Dermis blood vessel endothelial cell (primary cell): Measurements from ENCODE around the gene PLA2G15. TPM values are rescaled to one million over a fixed set of nuclear protein-coding genes. Genes with fewer than 3 reads are reported as not detected.

Source experiments
- DNase-seq: peaks from one replicate; pipeline ENCODE4 v3.0.0; 2010
- total RNA-seq: library from RNA; depleted of rRNA; stranded (reverse); fragments of >200 nt; gene quantifications from 2 replicates; pipeline ENCODE4 v1.2.3, GENCODE V29; 2014

The PLA2G15 gene
- total RNA-seq, 1 donor from 2014 or later = 28.6 TPM

GRCh38 chr16:68233085-68233834 lies 11.9 kb upstream of the PLA2G15 start:
- no peak for DNase-seq

GRCh38 chr16:68233835-68234187 lies 11.4 kb upstream of the PLA2G15 start:
- DNase-seq = no peak

- no peak for DNase-seq
These were observed 10.7 kb upstream of the PLA2G15 start for GRCh38 chr16:68234188-68235107.

- DNase-seq = no peak
These were observed 9.9 kb upstream of the PLA2G15 start for GRCh38 chr16:68235108-68235886.

- DNase-seq = no peak
These were observed 9.4 kb upstream of the PLA2G15 start, which contains the start of gene ESRP2 for GRCh38 chr16:68235887-68236136. TSS of gene ESRP2 (minus strand) at chr16:68236127. CDS start at chr16:68236045, 82 bp downstream.

- no peak for DNase-seq
These were observed 8.9 kb upstream of the PLA2G15 start for GRCh38 chr16:68236137-68236825.

GRCh38 chr16:68236826-68237242 lies 8.3 kb upstream of the PLA2G15 start:
- DNase-seq = no peak

GRCh38 chr16:68237243-68238028 lies 7.7 kb upstream of the PLA2G15 start:
- DNase-seq = peak; percentile 98

- DNase-seq = no peak
These were observed 7.2 kb upstream of the PLA2G15 start for GRCh38 chr16:68238029-68238345.

GRCh38 chr16:68242085-68242484 lies 3.1 kb upstream of the PLA2G15 start:
- no peak for DNase-seq

- no peak for DNase-seq
These were observed 2.0 kb upstream of the PLA2G15 start for GRCh38 chr16:68242926-68243858.

GRCh38 chr16:68244481-68244902 lies 681 bp upstream of the PLA2G15 start:
- DNase-seq = no peak

GRCh38 chr16:68246121-68246520 lies 948 bp downstream of the PLA2G15 start:
- no peak for DNase-seq

- no peak for DNase-seq
These were observed 1.5 kb downstream of the PLA2G15 start for GRCh38 chr16:68246666-68247065.

- no peak for DNase-seq
These were observed 2.2 kb downstream of the PLA2G15 start for GRCh38 chr16:68247400-68247799.

- no peak for DNase-seq
These were observed 2.8 kb downstream of the PLA2G15 start for GRCh38 chr16:68247932-68248331.

GRCh38 chr16:68249371-68249770 lies 4.2 kb downstream of the PLA2G15 start:
- DNase-seq = no peak

- no peak for DNase-seq
These were observed 5.8 kb downstream of the PLA2G15 start for GRCh38 chr16:68250951-68251350.

- no peak for DNase-seq
These were observed 6.7 kb downstream of the PLA2G15 start for GRCh38 chr16:68251832-68252231.

- DNase-seq = no peak
These were observed 7.2 kb downstream of the PLA2G15 start for GRCh38 chr16:68252383-68252782.

- no peak for DNase-seq
These were observed 8.5 kb downstream of the PLA2G15 start for GRCh38 chr16:68253721-68254120.
